Gastrocnemius medialis (tissue), 4 donors: Measurements from ENCODE around the gene LYRM2. TPM values are rescaled to one million over a fixed set of nuclear protein-coding genes. Genes with fewer than 3 reads are reported as not detected.

Source experiments
- ATAC-seq, 2 donors: fragments of 150-250 bp; one replicate each; pipeline ENCODE4 v1.9.1; 2016
- DNase-seq, 2 donors: peaks; one replicate each; pipeline ENCODE4 v3.0.0-alpha.2; 2019
- H3K27ac ChIP-seq, 4 donors: fragments of 200-600 bp; sonication (generic); 1 replicate in 1 of 4; 2 replicates in 3 of 4; pipeline ENCODE4 v1.5.1; 2016 to 2018; ENCODE audit warnings: mild to moderate bottlenecking in 2 of 4, moderate library complexity in 1 of 4
- H3K27me3 ChIP-seq, 3 donors: fragments of 200-600 bp; sonication (generic) in 2 of 3; 1 replicate in 1 of 3; 2 replicates in 2 of 3; pipeline versions ENCODE4 v1.5.1 to v1.6.0; 2016 to 2019; ENCODE audit warnings: mild to moderate bottlenecking in 1 of 3, moderate library complexity in 1 of 3
- H3K36me3 ChIP-seq, 2 donors: fragments of 200-600 bp; sonication (generic) in 1 of 2; one replicate each; pipeline ENCODE4 v1.5.1; 2017 to 2018
- H3K4me1 ChIP-seq, 2 donors: fragments of 200-600 bp; sonication (generic) in 1 of 2; one replicate each; pipeline ENCODE4 v1.5.1; 2016 to 2017; ENCODE audit warnings: mild to moderate bottlenecking in 2 of 2
- H3K4me3 ChIP-seq, 4 donors: fragments of 200-600 bp; sonication (generic) in 3 of 4; 1 replicate in 1 of 4; 2 replicates in 3 of 4; pipeline ENCODE4 v1.5.1; 2016 to 2019; ENCODE audit warnings: mild to moderate bottlenecking in 2 of 4
- H3K9me3 ChIP-seq, 3 donors: fragments of 200-600 bp; sonication (generic) in 2 of 3; 1 replicate in 1 of 3; 2 replicates in 2 of 3; pipeline ENCODE4 v1.5.1; 2016 to 2019
- CTCF ChIP-seq, 5 experiments: fragments of 450-650 bp in 3 of 5; fragments of 200-600 bp in 2 of 5; sonication (generic) in 2 of 5; IDR thresholded peaks in 4 of 5; conservative IDR thresholded peaks in 1 of 5; 1 replicate in 4 of 5; 2 replicates in 1 of 5; pipeline ENCODE4 v1.5.1; 2016 to 2019; ENCODE audit warnings: antibody characterized with exemption in 5 of 5, mild to moderate bottlenecking in 3 of 5, moderate library complexity in 3 of 5
- POLR2A ChIP-seq, 2 donors: fragments of 450-650 bp; IDR thresholded peaks; one replicate each; pipeline ENCODE4 v1.6.1; 2017; ENCODE audit warnings: antibody characterized with exemption in 2 of 2, mild to moderate bottlenecking in 2 of 2, moderate library complexity in 2 of 2
- in situ Hi-C, 4 donors: fragments of 200-750 bp; cut with MboI; loops; one replicate each; pipeline versions ENCODE4 v1.15.0 to v1.8.0; 2017; ENCODE audit warnings: low sequenced_read_pairs in 4 of 4
- intact Hi-C: fragments of 100-400 bp; cut with DNase I; formaldehyde crosslinking; loops from one replicate; pipeline ENCODE4 v1.15.1; 2023; ENCODE audit warnings: low total_unique reads
- total RNA-seq, 4 donors: library from RNA; depleted of rRNA; stranded (reverse); fragments of >200 nt; gene quantifications; one replicate each; pipeline versions ENCODE4 v1.1.0 to v1.2.3, GENCODE V29; 2016

Gene LYRM2
- total RNA-seq, 4 donors from 2014 or later: 15.8 to 40.2 (median 23.3) TPM

- Histone ChIP-seq H3K27me3 (no peaks in the 10 kb centered on the region), H3K36me3 (no peaks in the 10 kb centered on the region), H3K4me3 (no peak overlapping the region), H3K27ac (no peak overlapping the region), H3K9me3 (no peaks in the 10 kb centered on the region), H3K4me1 (peaks cover under 1 to 16% of the 10 kb centered on the region in 2 donors)
- in situ Hi-C loops: no loop called here
- TF ChIP-seq CTCF (IDR thresholded peaks at IDR 0.05 in 4 of 5, conservative IDR thresholded peaks at IDR 0.05 in 1 of 5) (no peak), POLR2A (IDR thresholded peaks at IDR 0.05) (no peak)
- ATAC-seq (no peak), DNase-seq (no peak)
- intact Hi-C loops: no loop called here
Observed at GRCh38 chr6:89566930-89567629, 71.5 kb downstream of the LYRM2 start.

- Histone ChIP-seq H3K36me3 (no peaks in the 10 kb centered on the region), H3K4me1 (peaks cover 7 to 20% of the 10 kb centered on the region in 2 donors), H3K9me3 (no peaks in the 10 kb centered on the region), H3K27me3 (no peaks in the 10 kb centered on the region), H3K27ac (no peak overlapping the region), H3K4me3 (no peak overlapping the region)
- intact Hi-C loops (no loop called here), in situ Hi-C loops (no loop called here)
- TF ChIP-seq CTCF (IDR thresholded peaks at IDR 0.05 in 4 of 5, conservative IDR thresholded peaks at IDR 0.05 in 1 of 5) (no peak), POLR2A (IDR thresholded peaks at IDR 0.05) (no peak)
- DNase-seq (no peak), ATAC-seq (no peak)
Observed at GRCh38 chr6:89566008-89566800, 72.3 kb downstream of the LYRM2 start.

GRCh38 chr6:89564752-89565427 is 73.7 kb downstream of the LYRM2 start:
- no peak for DNase-seq
- Histone ChIP-seq H3K36me3 (no peaks in the 10 kb centered on the region), H3K27ac (no peak overlapping the region), H3K4me3 (no peak overlapping the region), H3K4me1 (peaks cover 7 to 20% of the 10 kb centered on the region in 2 donors), H3K27me3 (no peaks in the 10 kb centered on the region), H3K9me3 (no peaks in the 10 kb centered on the region)
- intact Hi-C loops: no loop called here
- no peak for ATAC-seq
- TF ChIP-seq POLR2A (IDR thresholded peaks at IDR 0.05): no peak
- in situ Hi-C loops: no loop called here

GRCh38 chr6:89563866-89564265 is 74.7 kb downstream of the LYRM2 start:
- H3K9me3 ChIP-seq: no peaks in the 10 kb centered on the region
- no peak overlapping the region for H3K4me3 ChIP-seq
- ATAC-seq (no peak), DNase-seq (no peak)
- no peaks in the 10 kb centered on the region for H3K36me3 ChIP-seq
- intact Hi-C loops: no loop called here
- in situ Hi-C loops: no loop called here
- H3K27ac ChIP-seq: no peak overlapping the region
- TF ChIP-seq POLR2A (IDR thresholded peaks at IDR 0.05) (no peak), CTCF (IDR thresholded peaks at IDR 0.05 in 4 of 5, conservative IDR thresholded peaks at IDR 0.05 in 1 of 5) (no peak)
- H3K4me1 ChIP-seq: peaks cover 7 to 20% of the 10 kb centered on the region in 2 donors
- no peaks in the 10 kb centered on the region for H3K27me3 ChIP-seq
